Measurements from ENCODE around the gene UTS2R. TPM values are rescaled to one million over a fixed set of nuclear protein-coding genes. Genes with fewer than 3 reads are reported as not detected.

Gene UTS2R
- total RNA-seq, 2 experiments from 2014 or later, result not detected

GRCh38 chr17:82333279-82334171 lies 38.0 kb upstream of the UTS2R start, which contains the start of gene SECTM1:
SECTM1 (minus strand) TSS chr17:82333766; CDS start chr17:82327240, 6,526 bp downstream.
- Mint-ChIP-seq H3K36me3 (ENCODE audit: low read depth) (no peaks in the 10 kb centered on the region), H3K4me3 (peak within 1 kb of the TSS; percentile 99), H3K27ac (peak within 1 kb of the TSS; percentile 70), H3K4me1 (ENCODE audit: low read depth) (peaks cover 13% of the 10 kb centered on the region), H3K27me3 (peaks cover 4% of the 10 kb centered on the region), H3K9me3 (no peaks in the 10 kb centered on the region)
- H3K9me3 ChIP-seq (ENCODE audit: control insufficient read depth in 1 of 2, insufficient read depth in 1 of 2, low read length in 2 of 2), result peaks cover 0 to 5% of the 10 kb centered on the region in 2 experiments
- peaks cover 39% of the 10 kb centered on the region for H3K4me1 ChIP-seq (ENCODE audit: insufficient read depth, low read length)
- peak within 1 kb of the TSS; percentile 71 for H3K4me3 ChIP-seq (ENCODE audit: low read length)
- POLR2A ChIA-PET, result interaction anchor here (0.7 to 3.1 kb wide), 10 partner anchors 17 to 132 kb away, joined by 3 to 33 read pairs (median 5); partner anchors contain the start of gene CD7
- peaks cover 0 to 8% of the 10 kb centered on the region in 2 experiments for H3K27me3 ChIP-seq (ENCODE audit: control insufficient read depth in 1 of 2, insufficient read depth in 2 of 2, low read length in 2 of 2)
- intact Hi-C loops (cut with DNase I, micrococcal nuclease), result no loop called here
- no peaks in the 10 kb centered on the region for H3K36me3 ChIP-seq (ENCODE audit: insufficient read depth, low read length)
- no peak within 1 kb of the TSS for H3K27ac ChIP-seq (ENCODE audit: low read depth in 1 of 2, low read length in 2 of 2)
- DNase-seq (peak in 5 of 14 experiments; percentile 16 to 53 (median 31)), ATAC-seq (ENCODE audit: poor library complexity) (peak; percentile 48)
- CTCF ChIA-PET, result interaction anchor here (1.3 kb wide), 1 partner anchor 12 kb away, joined by 3 read pairs; no protein-coding TSS in a partner anchor
- no peak for TF ChIP-seq CTCF (IDR thresholded peaks at IDR 0.05)

GRCh38 chr17:82334204-82334621 lies 37.4 kb upstream of the UTS2R start:
- Histone ChIP-seq H3K27me3 (ENCODE audit: control insufficient read depth in 1 of 2, insufficient read depth in 2 of 2, low read length in 2 of 2) (peaks cover 0 to 8% of the 10 kb centered on the region in 2 experiments), H3K27ac (ENCODE audit: low read depth in 1 of 2, low read length in 2 of 2) (no peak overlapping the region), H3K4me1 (ENCODE audit: insufficient read depth, low read length) (peaks cover 39% of the 10 kb centered on the region), H3K36me3 (ENCODE audit: insufficient read depth, low read length) (no peaks in the 10 kb centered on the region), H3K9me3 (ENCODE audit: control insufficient read depth in 1 of 2, insufficient read depth in 1 of 2, low read length in 2 of 2) (peaks cover 0 to 5% of the 10 kb centered on the region in 2 experiments), H3K4me3 (ENCODE audit: low read length) (peak overlapping the region; percentile 71)
- H3K36me3 Mint-ChIP-seq (ENCODE audit: low read depth), result no peaks in the 10 kb centered on the region
- CTCF ChIA-PET, result no interaction called here
- intact Hi-C loops (cut with DNase I, micrococcal nuclease), result no loop called here
- peaks cover 13% of the 10 kb centered on the region for H3K4me1 Mint-ChIP-seq (ENCODE audit: low read depth)
- H3K27ac Mint-ChIP-seq, result no peak overlapping the region
- H3K27me3 Mint-ChIP-seq, result peaks cover 4% of the 10 kb centered on the region
- H3K4me3 Mint-ChIP-seq, result peak overlapping the region; percentile 99
- no peaks in the 10 kb centered on the region for H3K9me3 Mint-ChIP-seq
- TF ChIP-seq CTCF (IDR thresholded peaks at IDR 0.05), result no peak
- peak in 1 of 14 experiments; percentile 30 for DNase-seq
- ATAC-seq (ENCODE audit: poor library complexity), result no peak
- POLR2A ChIA-PET, result interaction anchor here (1.0 to 3.1 kb wide), 7 partner anchors 17 to 133 kb away, joined by 3 to 33 read pairs (median 12); partner anchors contain the start of gene CD7

GRCh38 chr17:82334622-82335394 lies 36.8 kb upstream of the UTS2R start:
- intact Hi-C loops (cut with DNase I, micrococcal nuclease), result loop anchor here in 1 of 2 experiments (5.0 kb wide), 1 partner anchor 38 kb away; no protein-coding TSS in a partner anchor
- peaks cover 4% of the 10 kb centered on the region for H3K27me3 Mint-ChIP-seq
- POLR2A ChIA-PET, result interaction anchor here (1.1 to 3.1 kb wide), 6 partner anchors 18 to 134 kb away, joined by 4 to 33 read pairs (median 9); partner anchors contain the start of gene CD7
- DNase-seq, result peak in 4 of 14 experiments; percentile 22 to 58 (median 46)
- peak; percentile 43 for ATAC-seq (ENCODE audit: poor library complexity)
- H3K9me3 Mint-ChIP-seq, result no peaks in the 10 kb centered on the region
- Histone ChIP-seq H3K36me3 (ENCODE audit: insufficient read depth, low read length) (no peaks in the 10 kb centered on the region), H3K27me3 (ENCODE audit: control insufficient read depth in 1 of 2, insufficient read depth in 2 of 2, low read length in 2 of 2) (peaks cover 0 to 8% of the 10 kb centered on the region in 2 experiments), H3K4me1 (ENCODE audit: insufficient read depth, low read length) (peaks cover 39% of the 10 kb centered on the region), H3K9me3 (ENCODE audit: control insufficient read depth in 1 of 2, insufficient read depth in 1 of 2, low read length in 2 of 2) (peaks cover 0 to 5% of the 10 kb centered on the region in 2 experiments), H3K4me3 (ENCODE audit: low read length) (peak overlapping the region; percentile 71), H3K27ac (ENCODE audit: low read depth in 1 of 2, low read length in 2 of 2) (peak overlapping the region in 1 of 2 donors; percentile 22)
- peak overlapping the region; percentile 99 for H3K4me3 Mint-ChIP-seq
- CTCF ChIA-PET, result no interaction called here
- H3K4me1 Mint-ChIP-seq (ENCODE audit: low read depth), result peaks cover 13% of the 10 kb centered on the region
- no peak for TF ChIP-seq CTCF (IDR thresholded peaks at IDR 0.05)
- peak overlapping the region; percentile 70 for H3K27ac Mint-ChIP-seq
- H3K36me3 Mint-ChIP-seq (ENCODE audit: low read depth), result no peaks in the 10 kb centered on the region

All from CD4-positive, alpha-beta T cell (primary cell).